Right atrium auricular region (tissue), 2 donors: ENCODE data around the gene PNPLA1. TPM values are rescaled to one million over a fixed set of nuclear protein-coding genes. Genes with fewer than 3 reads are reported as not detected.

Source experiments
- DNase-seq: peaks from one replicate; pipeline ENCODE4 v3.0.0-alpha.2; 2019; ENCODE audit warnings: low spot score
- H3K27ac ChIP-seq, 2 donors: fragments of 200-600 bp; sonication (generic); 1 replicate in 1 of 2; 2 replicates in 1 of 2; pipeline ENCODE4 v1.5.1; 2016 to 2019
- H3K27me3 ChIP-seq, 2 donors: fragments of 200-600 bp; sonication (generic); one replicate each; pipeline versions ENCODE4 v1.5.1 to v1.6.0; 2017 to 2019
- H3K36me3 ChIP-seq: fragments of 200-600 bp; sonication (generic); one replicate; pipeline ENCODE4 v1.5.1; 2016
- H3K4me1 ChIP-seq, 2 donors: fragments of 200-600 bp; sonication (generic); one replicate each; pipeline versions ENCODE4 v1.5.1 to v1.6.0; 2017 to 2019
- H3K4me3 ChIP-seq, 2 donors: fragments of 200-600 bp; sonication (generic); 1 replicate in 1 of 2; 2 replicates in 1 of 2; pipeline ENCODE4 v1.5.1; 2017 to 2019; ENCODE audit warnings: mild to moderate bottlenecking in 1 of 2, moderate library complexity in 1 of 2
- H3K9me3 ChIP-seq, 2 donors: fragments of 200-600 bp; sonication (generic); one replicate each; pipeline ENCODE4 v1.5.1; 2019
- CTCF ChIP-seq, 2 donors: fragments of 200-600 bp; sonication (generic); IDR thresholded peaks; one replicate each; pipeline ENCODE4 v1.5.1; 2019; ENCODE audit warnings: antibody characterized with exemption in 2 of 2
- total RNA-seq, 2 donors: library from RNA; depleted of rRNA; stranded (reverse); fragments of >200 nt; gene quantifications; one replicate each; pipeline ENCODE4 v1.1.0, GENCODE V29; 2016

The PNPLA1 gene
- total RNA-seq, 2 donors from 2014 or later = 0.20 TPM; not detected in 1

DNA sequence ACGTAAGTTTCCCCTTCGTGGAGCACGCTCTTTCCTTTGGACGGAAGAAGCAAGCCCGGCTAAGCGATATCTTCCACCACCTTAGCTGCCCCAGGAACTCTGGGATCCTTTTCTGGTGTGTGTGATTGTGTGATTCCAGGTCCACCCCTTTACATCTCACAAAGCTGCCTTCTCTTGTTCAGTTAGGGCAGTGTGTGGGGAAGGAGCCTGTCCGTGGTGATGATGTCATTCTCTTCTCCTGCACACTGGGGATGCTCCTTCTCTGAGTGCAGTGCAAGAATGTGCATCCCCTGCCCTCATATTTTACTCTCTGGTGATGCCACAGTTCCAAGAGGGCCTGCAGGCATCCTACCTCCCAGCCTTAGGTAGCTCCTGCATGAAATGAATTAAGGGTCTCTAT lies 36.5 kb downstream of the PNPLA1 start:
- no peak for TF ChIP-seq CTCF (IDR thresholded peaks at IDR 0.05)
- no peak overlapping the region for H3K27ac ChIP-seq
- H3K4me1 ChIP-seq = peaks cover 0 to 7% of the 10 kb centered on the region in 2 donors
- H3K36me3 ChIP-seq = no peaks in the 10 kb centered on the region
- no peak overlapping the region for H3K4me3 ChIP-seq
- no peaks in the 10 kb centered on the region for H3K27me3 ChIP-seq
- H3K9me3 ChIP-seq = no peaks in the 10 kb centered on the region
- no peak for DNase-seq

DNA sequence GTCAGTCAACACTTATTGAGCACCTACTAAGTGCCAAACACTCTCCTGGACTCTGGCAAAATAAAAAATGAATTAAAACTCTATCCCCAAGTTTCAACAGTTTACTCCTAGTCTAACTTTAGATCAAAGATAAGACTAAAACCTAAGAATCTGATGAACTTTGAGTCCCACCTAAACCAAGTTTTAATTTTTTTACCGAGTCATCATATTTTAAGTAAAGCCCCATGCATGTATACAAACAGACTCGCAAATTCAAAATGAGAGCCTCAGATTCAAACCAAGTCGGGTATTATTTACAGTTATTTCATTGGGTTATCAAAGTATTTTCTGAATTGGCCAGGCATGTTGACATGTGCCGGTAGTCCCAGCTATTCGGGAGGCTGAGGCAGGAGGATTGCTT lies 38.7 kb downstream of the PNPLA1 start:
- no peak overlapping the region for H3K4me3 ChIP-seq
- no peaks in the 10 kb centered on the region for H3K4me1 ChIP-seq
- H3K27ac ChIP-seq = no peak overlapping the region
- H3K27me3 ChIP-seq = no peaks in the 10 kb centered on the region
- H3K36me3 ChIP-seq = no peaks in the 10 kb centered on the region
- H3K9me3 ChIP-seq = no peaks in the 10 kb centered on the region
- TF ChIP-seq CTCF (IDR thresholded peaks at IDR 0.05) = no peak
- no peak for DNase-seq

- no peaks in the 10 kb centered on the region for H3K27me3 ChIP-seq
- H3K4me1 ChIP-seq = no peaks in the 10 kb centered on the region
- no peak for TF ChIP-seq CTCF (IDR thresholded peaks at IDR 0.05)
- no peak overlapping the region for H3K27ac ChIP-seq
- H3K36me3 ChIP-seq = no peaks in the 10 kb centered on the region
- no peak for DNase-seq
- no peaks in the 10 kb centered on the region for H3K9me3 ChIP-seq
- no peak overlapping the region for H3K4me3 ChIP-seq
Measured at GRCh38 chr6:36309203-36309602, 39.3 kb downstream of the PNPLA1 start.

GRCh38 chr6:36309900-36310299 lies 40.0 kb downstream of the PNPLA1 start:
- H3K4me3 ChIP-seq = no peak overlapping the region
- H3K4me1 ChIP-seq = no peaks in the 10 kb centered on the region
- DNase-seq = no peak
- no peaks in the 10 kb centered on the region for H3K27me3 ChIP-seq
- no peaks in the 10 kb centered on the region for H3K9me3 ChIP-seq
- H3K36me3 ChIP-seq = no peaks in the 10 kb centered on the region
- H3K27ac ChIP-seq = no peak overlapping the region
- no peak for TF ChIP-seq CTCF (IDR thresholded peaks at IDR 0.05)

- Histone ChIP-seq H3K36me3 (no peaks in the 10 kb centered on the region), H3K9me3 (no peaks in the 10 kb centered on the region), H3K27ac (no peak overlapping the region), H3K4me3 (no peak overlapping the region), H3K27me3 (no peaks in the 10 kb centered on the region), H3K4me1 (no peaks in the 10 kb centered on the region)
- no peak for TF ChIP-seq CTCF (IDR thresholded peaks at IDR 0.05)
- DNase-seq = no peak
Measured at GRCh38 chr6:36312854-36313648, 43.2 kb downstream of the PNPLA1 start.

- Histone ChIP-seq H3K36me3 (no peaks in the 10 kb centered on the region), H3K27ac (no peak overlapping the region), H3K9me3 (no peaks in the 10 kb centered on the region), H3K4me3 (no peak overlapping the region), H3K27me3 (no peaks in the 10 kb centered on the region), H3K4me1 (no peaks in the 10 kb centered on the region)
- no peak for TF ChIP-seq CTCF (IDR thresholded peaks at IDR 0.05)
- DNase-seq = no peak
Measured at GRCh38 chr6:36313649-36313936, 43.7 kb downstream of the PNPLA1 start.
